ENCODE results near the gene ARHGEF17. TPM values are rescaled to one million over a fixed set of nuclear protein-coding genes. Genes with fewer than 3 reads are reported as not detected.

ARHGEF17 gene
- total and polyA plus RNA-seq, 5 donors: 34.0 to 53.8 (median 49.2) TPM

DNA sequence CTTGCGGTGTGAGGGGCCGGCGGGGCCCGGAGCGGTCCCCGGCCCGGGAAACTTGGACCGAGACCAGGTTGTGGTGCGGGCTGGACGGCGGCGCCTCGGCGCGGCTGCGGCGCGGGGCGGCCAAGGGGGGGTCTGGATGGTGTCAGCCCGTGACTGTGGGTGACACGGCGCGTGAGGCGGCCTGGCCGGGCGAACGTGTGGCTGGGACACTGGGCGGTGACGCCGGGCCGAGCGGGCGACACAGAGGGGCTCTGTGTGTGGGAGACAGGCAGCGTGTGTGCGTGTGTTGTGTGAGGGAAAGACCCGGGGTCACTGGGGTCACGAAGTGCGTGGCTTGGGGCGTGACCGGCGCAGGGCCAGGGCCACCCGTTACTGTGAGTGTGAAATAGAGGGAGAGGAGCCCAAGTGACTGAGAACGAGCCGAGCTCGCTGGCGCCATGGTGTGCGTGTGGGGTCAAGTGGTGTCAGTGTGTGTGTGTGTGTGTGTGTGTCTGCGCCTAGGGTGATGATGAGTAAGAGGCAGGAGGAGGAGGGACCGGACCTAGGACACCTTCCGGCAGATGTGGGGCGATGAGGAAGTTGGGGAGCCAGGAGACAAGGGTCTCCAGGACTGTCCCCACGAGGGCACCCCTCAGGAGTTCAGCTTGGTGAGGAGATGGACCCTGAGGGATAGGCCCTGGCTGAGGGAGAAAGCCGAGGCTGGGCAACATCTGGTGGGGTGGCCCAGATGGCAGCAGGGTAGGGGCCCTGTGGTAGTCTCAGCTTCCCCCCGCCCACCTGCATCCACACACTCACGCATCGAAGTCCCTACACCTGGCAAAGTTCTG lies 68.9 kb downstream of the ARHGEF17 start:
- DNase-seq (peak; percentile 72 to 84 (median 79)), ATAC-seq (peak; percentile 36 to 44)
- H3K9me3 ChIP-seq (ENCODE audit: control insufficient read depth, low read length): no peaks in the 10 kb centered on the region
- peak overlapping the region; percentile 72 for H3K27ac ChIP-seq (ENCODE audit: low read length)
- intact Hi-C loops (cut with DNase I): no loop called here
- H3K27me3 ChIP-seq (ENCODE audit: control insufficient read depth, insufficient read depth): no peaks in the 10 kb centered on the region
- 7% methylated on average over 56 of the region's 56 CpGs for WGBS
- H3K4me1 ChIP-seq (ENCODE audit: control insufficient read depth, insufficient read depth, low read length): no peaks in the 10 kb centered on the region
- peak overlapping the region; percentile 63 for H3K4me3 ChIP-seq (ENCODE audit: low read length)

DNA sequence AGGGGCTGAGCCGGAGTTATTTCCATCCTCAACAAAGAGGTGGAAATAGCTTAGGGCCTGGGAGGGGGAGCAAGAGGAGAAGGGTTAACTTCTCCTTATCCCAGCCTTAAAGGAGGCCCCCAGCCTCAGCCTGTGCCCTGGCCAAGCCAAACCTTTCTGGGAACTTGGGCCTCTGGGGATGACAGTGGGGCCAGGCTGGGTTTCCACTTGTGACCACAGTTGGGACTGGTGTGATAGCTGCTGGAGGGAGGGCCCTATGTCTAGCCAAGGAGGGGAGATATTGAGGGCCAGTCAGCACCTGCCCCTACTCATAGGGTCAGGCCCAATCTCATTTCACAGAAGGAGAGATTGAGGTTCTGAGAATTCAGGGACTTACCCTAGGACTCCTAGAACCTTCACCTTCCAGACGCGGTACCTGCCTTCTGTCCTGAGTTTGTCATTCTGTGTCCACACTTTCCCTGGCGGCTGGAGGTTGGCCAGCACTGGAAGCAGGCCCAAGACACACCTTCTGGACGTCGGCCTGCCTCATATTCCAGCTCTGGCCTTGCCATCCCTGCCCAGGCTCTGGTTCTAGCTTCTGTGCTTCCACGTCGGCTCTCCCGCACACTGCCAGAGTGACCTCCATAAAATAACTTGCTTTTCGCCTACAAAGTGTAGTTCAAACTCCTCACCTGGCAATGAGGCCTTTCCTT lies 71.3 kb downstream of the ARHGEF17 start:
- WGBS: 75% methylated on average over 10 of the region's 10 CpGs
- Histone ChIP-seq H3K27ac (ENCODE audit: low read length) (no peak overlapping the region), H3K4me3 (ENCODE audit: low read length) (no peak overlapping the region), H3K4me1 (ENCODE audit: control insufficient read depth, insufficient read depth, low read length) (no peaks in the 10 kb centered on the region), H3K27me3 (ENCODE audit: control insufficient read depth, insufficient read depth) (no peaks in the 10 kb centered on the region), H3K9me3 (ENCODE audit: control insufficient read depth, low read length) (no peaks in the 10 kb centered on the region)
- DNase-seq (peak in 1 of 3 donors; percentile 68), ATAC-seq (no peak)
- intact Hi-C loops (cut with DNase I): no loop called here

DNA sequence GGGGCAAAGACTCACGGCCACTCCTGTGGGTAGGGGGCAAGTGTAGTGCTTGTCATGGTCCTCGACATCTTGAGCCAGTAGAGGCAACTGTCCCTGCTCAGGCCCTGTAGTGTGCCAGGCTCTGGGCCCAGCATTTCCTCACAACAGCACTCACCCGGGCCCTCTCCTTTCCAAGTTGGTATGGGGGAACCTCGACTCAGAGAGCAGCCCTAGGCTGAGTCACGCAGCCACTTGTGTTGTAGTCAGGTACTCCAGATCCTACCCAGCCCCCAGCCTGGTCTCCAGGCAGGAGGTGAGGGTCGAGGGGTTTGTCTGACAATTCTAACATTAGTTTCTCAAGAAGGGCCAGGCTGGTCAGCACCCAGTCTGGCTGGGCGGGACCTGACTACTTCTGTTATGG lies 72.3 kb downstream of the ARHGEF17 start:
- Histone ChIP-seq H3K4me1 (ENCODE audit: control insufficient read depth, insufficient read depth, low read length) (no peaks in the 10 kb centered on the region), H3K27me3 (ENCODE audit: control insufficient read depth, insufficient read depth) (no peaks in the 10 kb centered on the region), H3K9me3 (ENCODE audit: control insufficient read depth, low read length) (no peaks in the 10 kb centered on the region), H3K27ac (ENCODE audit: low read length) (no peak overlapping the region), H3K4me3 (ENCODE audit: low read length) (no peak overlapping the region)
- DNase-seq: no peak
- 79% methylated on average over 7 of the region's 7 CpGs for WGBS
- intact Hi-C loops (cut with DNase I): no loop called here
- ATAC-seq: no peak

DNA sequence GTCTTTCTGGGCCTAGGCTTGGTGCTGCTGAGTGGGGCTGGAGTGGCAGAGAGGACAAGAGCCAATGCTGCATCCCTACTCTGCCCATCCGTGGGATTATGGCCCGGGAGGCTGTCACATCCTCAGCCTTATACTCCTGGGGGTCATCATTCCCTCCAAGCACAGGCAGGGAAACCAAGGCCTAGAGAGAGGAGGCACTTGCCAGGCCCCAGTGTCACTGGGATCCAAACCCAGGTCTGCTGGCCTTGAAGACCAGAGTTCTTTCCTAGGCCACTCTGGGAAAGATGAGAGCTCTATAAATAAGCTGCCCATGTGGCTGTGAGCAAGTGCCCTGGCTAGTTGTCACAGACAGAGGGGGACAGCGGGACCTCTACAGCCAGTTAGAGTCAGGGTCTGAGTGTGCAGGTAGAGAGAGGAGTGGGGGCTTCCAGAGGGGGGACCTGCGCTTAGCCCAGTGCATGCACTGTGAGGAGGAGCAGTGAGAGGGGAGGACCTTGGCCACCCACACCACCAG lies 72.9 kb downstream of the ARHGEF17 start:
- H3K27me3 ChIP-seq (ENCODE audit: control insufficient read depth, insufficient read depth): no peaks in the 10 kb centered on the region
- DNase-seq (peak in 1 of 3 donors; percentile 45), ATAC-seq (no peak)
- intact Hi-C loops (cut with DNase I): no loop called here
- H3K27ac ChIP-seq (ENCODE audit: low read length): no peak overlapping the region
- WGBS: 86% methylated on average over 4 of the region's 4 CpGs
- no peaks in the 10 kb centered on the region for H3K9me3 ChIP-seq (ENCODE audit: control insufficient read depth, low read length)
- H3K4me3 ChIP-seq (ENCODE audit: low read length): no peak overlapping the region
- no peaks in the 10 kb centered on the region for H3K4me1 ChIP-seq (ENCODE audit: control insufficient read depth, insufficient read depth, low read length)

DNA sequence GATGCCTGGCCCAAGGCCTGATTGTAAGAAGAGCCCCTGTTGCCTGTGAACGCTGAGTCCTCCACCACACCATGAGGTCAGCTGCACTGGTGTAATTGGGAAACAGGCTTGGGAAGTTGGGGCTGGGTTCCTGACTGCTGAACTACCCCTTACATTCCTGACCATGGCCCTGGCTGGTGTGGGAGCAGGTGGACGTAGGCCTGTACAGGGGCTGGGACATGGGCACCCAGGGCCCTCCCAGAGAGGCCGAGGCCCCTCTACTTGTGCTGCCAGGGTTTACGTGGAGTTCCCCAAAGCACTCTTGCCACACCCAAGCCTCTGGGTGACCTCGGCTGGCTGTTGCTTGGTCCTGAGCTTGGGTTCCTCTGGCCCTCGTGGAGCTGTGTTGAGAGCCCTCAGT lies 73.5 kb downstream of the ARHGEF17 start:
- intact Hi-C loops (cut with DNase I): no loop called here
- Histone ChIP-seq H3K27ac (ENCODE audit: low read length) (no peak overlapping the region), H3K4me3 (ENCODE audit: low read length) (no peak overlapping the region), H3K27me3 (ENCODE audit: control insufficient read depth, insufficient read depth) (no peaks in the 10 kb centered on the region), H3K9me3 (ENCODE audit: control insufficient read depth, low read length) (no peaks in the 10 kb centered on the region), H3K4me1 (ENCODE audit: control insufficient read depth, insufficient read depth, low read length) (no peaks in the 10 kb centered on the region)
- WGBS: 78% methylated on average over 6 of the region's 6 CpGs
- DNase-seq (peak in 1 of 3 donors; percentile 44), ATAC-seq (no peak)

DNA sequence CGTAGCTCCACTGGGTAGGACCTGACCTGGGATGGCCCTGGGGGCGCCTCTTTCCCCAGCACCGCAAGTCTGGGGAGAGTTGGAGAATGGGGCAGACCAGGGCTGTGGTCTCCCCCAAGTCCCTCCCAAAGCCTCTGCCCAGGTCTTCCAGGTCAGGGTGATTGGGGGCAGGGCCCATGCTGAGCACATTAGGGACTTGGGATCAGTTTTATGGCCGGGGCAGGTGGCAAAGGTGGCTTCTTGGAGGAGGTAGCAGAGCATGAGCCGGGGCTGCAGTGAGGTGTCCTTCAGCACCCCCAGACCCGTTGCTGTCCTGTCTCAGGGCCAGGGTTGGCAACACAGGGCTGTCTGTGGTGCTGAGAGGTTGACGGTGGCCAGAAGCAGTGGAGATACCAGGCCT lies 74.1 kb downstream of the ARHGEF17 start:
- no peak overlapping the region for H3K27ac ChIP-seq (ENCODE audit: low read length)
- ATAC-seq: no peak
- WGBS: 93% methylated on average over 7 of the region's 7 CpGs
- H3K27me3 ChIP-seq (ENCODE audit: control insufficient read depth, insufficient read depth): no peaks in the 10 kb centered on the region
- no peak overlapping the region for H3K4me3 ChIP-seq (ENCODE audit: low read length)
- DNase-seq: no peak
- intact Hi-C loops (cut with DNase I): no loop called here
- no peaks in the 10 kb centered on the region for H3K9me3 ChIP-seq (ENCODE audit: control insufficient read depth, low read length)
- peaks cover 2% of the 10 kb centered on the region for H3K4me1 ChIP-seq (ENCODE audit: control insufficient read depth, insufficient read depth, low read length)

DNA sequence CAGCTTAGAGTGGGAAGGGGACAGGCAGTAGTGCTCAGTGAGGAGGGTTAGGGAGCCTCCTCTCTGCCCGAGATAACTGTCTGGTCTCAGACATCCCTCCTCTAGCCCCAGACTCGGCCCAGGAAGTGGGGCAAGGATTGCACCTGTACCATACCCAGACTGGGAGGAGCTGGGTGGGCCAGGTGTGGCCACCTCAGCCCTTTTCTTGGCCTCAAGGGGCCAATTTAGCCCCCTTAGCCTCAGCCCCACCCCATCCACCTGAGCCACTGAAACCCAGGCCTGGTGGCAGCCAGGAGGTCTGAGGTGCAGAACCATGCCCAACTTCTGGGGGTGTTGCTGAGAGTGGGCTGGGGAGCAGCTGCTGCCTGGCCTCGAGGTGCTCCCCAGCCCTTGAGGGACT lies 74.7 kb downstream of the ARHGEF17 start:
- H3K9me3 ChIP-seq (ENCODE audit: control insufficient read depth, low read length): no peaks in the 10 kb centered on the region
- H3K27me3 ChIP-seq (ENCODE audit: control insufficient read depth, insufficient read depth): no peaks in the 10 kb centered on the region
- DNase-seq (no peak), ATAC-seq (no peak)
- H3K27ac ChIP-seq (ENCODE audit: low read length): no peak overlapping the region
- intact Hi-C loops (cut with DNase I): no loop called here
- peaks cover 8% of the 10 kb centered on the region for H3K4me1 ChIP-seq (ENCODE audit: control insufficient read depth, insufficient read depth, low read length)
- 72% methylated on average over 3 of the region's 3 CpGs for WGBS
- H3K4me3 ChIP-seq (ENCODE audit: low read length): no peak overlapping the region

DNA sequence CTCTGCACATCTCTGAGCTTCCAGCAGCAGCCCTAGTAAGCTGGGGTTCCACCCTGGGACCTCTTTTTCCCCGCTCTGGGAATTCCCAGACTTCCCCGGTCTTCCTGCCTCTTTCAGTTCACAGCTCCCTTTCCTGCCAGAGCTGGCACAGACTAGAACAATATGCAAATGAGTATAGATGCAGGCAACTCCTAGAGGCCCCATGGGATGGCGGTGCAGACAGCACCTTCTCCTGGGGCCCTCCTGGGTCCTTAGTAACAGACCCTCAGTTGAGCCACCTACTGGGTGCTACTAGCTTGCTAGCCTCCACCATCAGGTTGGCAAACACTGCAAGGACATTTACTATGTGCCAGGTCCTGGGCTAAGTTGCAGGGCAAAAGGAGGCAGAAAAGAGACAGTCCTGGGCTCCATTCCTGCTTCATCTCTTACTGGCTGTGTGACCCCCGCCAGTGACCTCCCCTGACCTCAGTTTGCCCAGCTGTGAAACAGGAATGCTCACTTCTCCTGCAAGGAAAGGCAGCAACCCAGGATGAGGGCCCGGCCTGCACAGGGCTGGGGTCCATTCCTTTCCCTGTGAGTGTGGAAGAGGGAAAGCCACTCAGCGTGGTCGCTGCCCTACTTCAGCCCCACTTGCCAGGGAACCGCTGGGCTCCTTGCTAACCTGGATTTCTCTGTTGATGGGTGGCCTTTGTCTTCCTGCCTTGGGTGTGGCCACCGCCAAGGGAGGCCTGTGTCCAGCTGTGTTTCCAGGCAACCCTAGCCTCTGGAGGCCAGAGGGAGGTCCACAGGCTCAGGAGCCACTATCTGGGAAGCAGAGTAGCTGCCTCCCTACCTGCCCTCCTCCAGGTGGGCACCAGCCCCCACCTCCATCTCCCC lies 75.4 kb downstream of the ARHGEF17 start:
- H3K9me3 ChIP-seq (ENCODE audit: control insufficient read depth, low read length): no peaks in the 10 kb centered on the region
- no peak overlapping the region for H3K4me3 ChIP-seq (ENCODE audit: low read length)
- no peaks in the 10 kb centered on the region for H3K27me3 ChIP-seq (ENCODE audit: control insufficient read depth, insufficient read depth)
- 62% methylated on average over 9 of the region's 9 CpGs for WGBS
- peak in 1 of 3 donors; percentile 57 for DNase-seq
- ATAC-seq: no peak
- H3K4me1 ChIP-seq (ENCODE audit: control insufficient read depth, insufficient read depth, low read length): peaks cover 13% of the 10 kb centered on the region
- intact Hi-C loops (cut with DNase I): no loop called here
- no peak overlapping the region for H3K27ac ChIP-seq (ENCODE audit: low read length)

DNA sequence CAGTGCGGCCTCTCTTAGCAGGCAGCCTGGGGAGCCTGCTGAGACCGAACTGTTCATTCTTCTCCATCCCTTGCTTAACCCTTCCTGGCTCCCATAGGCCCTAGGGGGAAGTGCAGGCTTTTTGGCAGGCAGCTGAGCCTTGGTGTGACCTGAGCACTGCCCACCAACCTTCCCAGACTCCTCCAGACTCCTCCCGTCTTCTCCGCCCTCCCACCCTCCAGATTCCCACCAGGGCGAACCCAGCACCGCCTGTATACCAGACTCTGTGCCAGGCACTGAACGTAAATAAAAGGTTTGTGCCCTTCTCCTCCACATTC lies 76.0 kb downstream of the ARHGEF17 start:
- no peak overlapping the region for H3K4me3 ChIP-seq (ENCODE audit: low read length)
- peaks cover 13% of the 10 kb centered on the region for H3K4me1 ChIP-seq (ENCODE audit: control insufficient read depth, insufficient read depth, low read length)
- no peak overlapping the region for H3K27ac ChIP-seq (ENCODE audit: low read length)
- no peaks in the 10 kb centered on the region for H3K9me3 ChIP-seq (ENCODE audit: control insufficient read depth, low read length)
- H3K27me3 ChIP-seq (ENCODE audit: control insufficient read depth, insufficient read depth): no peaks in the 10 kb centered on the region
- ATAC-seq (no peak), DNase-seq (no peak)
- WGBS: 88% methylated on average over 7 of the region's 7 CpGs
- intact Hi-C loops (cut with DNase I): no loop called here

DNA sequence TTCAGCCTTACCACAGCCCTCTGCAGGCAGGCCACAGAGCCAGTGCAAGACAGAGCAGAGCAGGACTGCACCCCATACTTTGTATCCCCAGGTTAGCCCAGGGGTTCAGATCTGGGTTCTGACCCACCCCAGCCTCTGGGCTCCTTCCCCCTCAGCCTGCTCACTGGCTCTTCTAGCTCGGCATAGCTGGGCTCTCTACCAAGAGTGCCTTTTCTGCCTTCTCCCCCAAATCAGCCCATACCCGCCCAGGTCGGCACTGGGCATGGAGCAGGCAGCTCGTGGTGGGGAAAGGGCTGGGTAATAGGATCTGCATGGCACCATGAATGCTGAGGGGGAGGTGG lies 76.4 kb downstream of the ARHGEF17 start:
- whole genome bisulfite sequencing: 79% methylated on average over 4 of the region's 4 CpGs
- intact Hi-C loops (cut with DNase I): no loop called here
- H3K4me3 ChIP-seq (ENCODE audit: low read length): no peak overlapping the region
- peak in 1 of 3 donors; percentile 32 for DNase-seq
- H3K4me1 ChIP-seq (ENCODE audit: control insufficient read depth, insufficient read depth, low read length): peaks cover 13% of the 10 kb centered on the region
- H3K27me3 ChIP-seq (ENCODE audit: control insufficient read depth, insufficient read depth): no peaks in the 10 kb centered on the region
- H3K27ac ChIP-seq (ENCODE audit: low read length): no peak overlapping the region
- ATAC-seq: no peak
- no peaks in the 10 kb centered on the region for H3K9me3 ChIP-seq (ENCODE audit: control insufficient read depth, low read length)
